Measurements from ENCODE around the gene NADK.
"Not testable (repeated sequence)": the region's sequence is repeated elsewhere in the genome, so short reads cannot be mapped to it uniquely, and the experiment has no call there.

Gene NADK

DNA sequence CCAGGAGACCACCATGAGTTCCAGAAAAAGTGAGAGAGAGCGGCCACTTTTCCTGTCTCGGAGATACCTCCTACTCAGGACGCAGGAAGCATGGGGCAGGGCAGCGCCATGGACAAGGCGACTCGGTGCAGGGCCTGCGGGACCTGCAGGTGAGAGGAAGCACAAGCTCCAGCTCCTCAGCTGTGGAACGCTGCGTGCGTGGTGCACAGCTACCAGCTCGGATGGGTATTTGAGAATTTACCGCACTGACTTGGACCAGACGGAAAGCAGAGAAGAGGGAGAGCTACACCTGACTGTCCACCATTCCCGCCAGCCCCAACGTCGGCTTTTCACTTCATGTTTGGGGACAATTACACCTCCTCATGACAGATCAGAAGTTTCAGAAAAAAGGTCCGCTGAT, 45.9 kb downstream of the NADK start:
- H3K27me3 ChIP-seq (replicated peaks): no peaks in the 10 kb centered on the region
- DNase-seq: no peak
- H3K36me3 ChIP-seq (replicated peaks): peaks cover 20% of the 10 kb centered on the region
- no peak overlapping the region for H3K27ac ChIP-seq
- in situ Hi-C loops (cut with HindIII; ENCODE audit: low pct_ligation_motif_present, low sequenced_read_pairs): no loop called here
- no peak overlapping the region for H3K4me3 ChIP-seq (ENCODE audit: low read depth, low read length)
- TF ChIP-seq, protein P1, sequence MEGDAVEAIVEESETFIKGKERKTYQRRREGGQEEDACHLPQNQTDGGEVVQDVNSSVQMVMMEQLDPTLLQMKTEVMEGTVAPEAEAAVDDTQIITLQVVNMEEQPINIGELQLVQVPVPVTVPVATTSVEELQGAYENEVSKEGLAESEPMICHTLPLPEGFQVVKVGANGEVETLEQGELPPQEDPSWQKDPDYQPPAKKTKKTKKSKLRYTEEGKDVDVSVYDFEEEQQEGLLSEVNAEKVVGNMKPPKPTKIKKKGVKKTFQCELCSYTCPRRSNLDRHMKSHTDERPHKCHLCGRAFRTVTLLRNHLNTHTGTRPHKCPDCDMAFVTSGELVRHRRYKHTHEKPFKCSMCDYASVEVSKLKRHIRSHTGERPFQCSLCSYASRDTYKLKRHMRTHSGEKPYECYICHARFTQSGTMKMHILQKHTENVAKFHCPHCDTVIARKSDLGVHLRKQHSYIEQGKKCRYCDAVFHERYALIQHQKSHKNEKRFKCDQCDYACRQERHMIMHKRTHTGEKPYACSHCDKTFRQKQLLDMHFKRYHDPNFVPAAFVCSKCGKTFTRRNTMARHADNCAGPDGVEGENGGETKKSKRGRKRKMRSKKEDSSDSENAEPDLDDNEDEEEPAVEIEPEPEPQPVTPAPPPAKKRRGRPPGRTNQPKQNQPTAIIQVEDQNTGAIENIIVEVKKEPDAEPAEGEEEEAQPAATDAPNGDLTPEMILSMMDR (IDR thresholded peaks at IDR 0.05; ENCODE audit: low read depth, low read length, missing control alignments): no peak

DNA sequence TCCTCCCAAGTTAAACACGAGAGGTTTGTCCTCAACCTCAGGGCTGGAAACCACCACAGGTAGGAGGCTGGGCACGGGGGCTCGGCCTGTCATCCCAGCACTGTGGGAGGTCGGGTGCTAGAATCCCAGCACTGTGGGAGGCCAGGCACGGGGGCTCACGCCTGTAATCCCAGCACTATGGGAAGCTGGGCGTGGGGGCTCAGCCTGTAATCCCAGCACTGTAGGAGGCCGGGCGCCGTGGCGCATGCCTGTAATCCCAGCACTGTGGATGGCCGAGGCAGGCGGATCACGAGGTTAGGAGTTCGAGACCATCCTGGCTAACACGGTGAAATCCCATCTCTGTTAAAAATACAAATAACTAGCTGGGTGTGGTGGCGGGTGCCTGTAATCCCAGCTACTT, 47.4 kb downstream of the NADK start:
- in situ Hi-C loops (cut with HindIII; ENCODE audit: low pct_ligation_motif_present, low sequenced_read_pairs): no loop called here
- Histone ChIP-seq H3K4me3 (ENCODE audit: low read depth, low read length) (no peak overlapping the region), H3K27me3 (replicated peaks) (no peaks in the 10 kb centered on the region), H3K36me3 (replicated peaks) (peaks cover 20% of the 10 kb centered on the region), H3K27ac (no peak overlapping the region)
- TF ChIP-seq, protein P1 (IDR thresholded peaks at IDR 0.05; ENCODE audit: low read depth, low read length, missing control alignments): no peak
- DNase-seq: no peak

DNA sequence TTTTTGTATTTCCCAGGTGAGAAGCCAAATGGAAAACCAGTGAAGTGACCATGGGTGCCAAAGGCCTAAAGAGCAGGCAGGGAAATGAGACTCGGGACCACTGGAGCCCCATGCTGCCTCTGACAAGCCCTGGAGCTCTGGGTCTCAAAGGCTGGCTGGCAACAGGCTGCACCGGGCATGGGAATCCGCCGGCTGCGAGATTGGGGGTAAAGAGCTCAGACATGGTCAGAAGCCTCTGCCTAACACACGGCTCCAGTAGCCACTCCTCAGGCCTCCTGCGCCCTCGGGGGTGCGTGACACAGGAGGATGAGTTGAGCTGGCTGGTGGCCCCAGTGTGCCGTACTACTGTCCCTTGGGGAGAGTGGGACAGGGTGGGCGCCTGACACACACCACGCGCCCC, 48.0 kb downstream of the NADK start:
- H3K27me3 ChIP-seq (replicated peaks); H3K27ac ChIP-seq; DNase-seq; H3K4me3 ChIP-seq (ENCODE audit: low read depth, low read length); in situ Hi-C loops (cut with HindIII; ENCODE audit: low pct_ligation_motif_present, low sequenced_read_pairs): not testable (repeated sequence)
- peaks cover 19% of the 10 kb centered on the region for H3K36me3 ChIP-seq (replicated peaks)

DNA sequence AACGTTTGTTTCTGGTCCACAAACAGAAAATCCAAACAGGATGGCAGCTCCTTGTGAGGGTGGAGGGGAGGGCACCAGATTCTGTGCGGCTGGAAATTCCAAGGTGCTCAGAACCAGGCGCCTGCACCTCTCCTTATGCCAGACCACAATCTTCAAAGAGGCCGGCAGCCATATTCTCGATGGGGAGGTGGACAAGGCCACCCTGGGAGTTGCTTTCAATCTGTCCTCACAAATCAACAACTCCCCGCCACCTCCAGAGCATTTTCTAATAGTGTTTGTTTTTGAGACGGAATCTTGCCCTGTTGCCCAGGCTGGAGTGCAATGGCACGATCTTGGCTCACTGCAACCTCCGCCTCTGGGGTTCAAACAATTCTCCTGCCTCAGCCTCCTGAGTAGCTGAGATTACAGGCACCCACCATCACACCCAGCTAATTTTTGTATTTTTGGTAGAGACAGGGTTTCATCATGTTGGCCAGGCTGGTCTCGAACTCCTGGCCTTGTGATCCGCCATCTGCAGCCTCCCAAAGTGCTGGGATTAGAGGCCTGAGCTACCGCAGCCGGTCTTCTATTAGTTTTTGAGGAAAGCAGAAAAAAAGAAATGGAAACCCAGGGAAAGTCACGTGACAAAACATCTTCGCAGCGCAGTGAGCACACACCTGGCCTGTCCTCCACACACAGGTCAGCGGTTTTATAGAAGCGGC, 49.0 kb downstream of the NADK start:
- H3K27me3 ChIP-seq (replicated peaks); DNase-seq; H3K4me3 ChIP-seq (ENCODE audit: low read depth, low read length); H3K27ac ChIP-seq; in situ Hi-C loops (cut with HindIII; ENCODE audit: low pct_ligation_motif_present, low sequenced_read_pairs): not testable (repeated sequence)
- H3K36me3 ChIP-seq (replicated peaks): peaks cover 17% of the 10 kb centered on the region

DNA sequence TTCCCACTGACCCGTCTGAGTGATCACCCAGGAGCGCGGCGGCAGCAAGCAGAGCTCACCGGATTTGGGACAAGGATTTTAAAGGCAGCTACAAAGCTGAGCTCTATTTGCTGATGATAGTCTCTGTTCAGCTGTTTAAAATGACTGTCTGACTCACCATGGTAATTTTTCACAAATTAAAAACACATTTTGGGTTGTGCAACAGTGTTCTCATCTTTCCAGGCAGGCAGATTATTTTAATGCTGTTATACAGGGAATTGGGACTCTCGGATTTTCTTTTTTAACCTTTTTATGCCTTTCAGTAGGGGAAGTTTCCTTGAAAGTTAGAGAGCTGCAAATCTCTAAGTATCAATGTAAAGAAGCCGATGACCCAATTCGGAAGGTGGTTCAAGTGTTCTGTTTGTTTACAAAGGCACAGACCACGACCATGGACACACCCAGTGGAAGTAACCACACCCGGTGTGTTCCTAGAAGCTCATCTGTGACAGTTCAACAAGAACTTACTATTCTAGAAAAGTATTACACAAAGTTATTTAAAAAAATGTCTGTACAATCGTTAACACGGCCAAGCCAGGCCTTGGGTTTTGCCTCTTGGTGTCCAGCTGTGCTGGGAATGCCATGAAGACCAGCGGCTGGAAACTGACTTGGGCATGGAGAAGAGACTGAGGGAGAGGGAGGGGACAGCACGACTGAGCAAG, 49.8 kb downstream of the NADK start:
- H3K4me3 ChIP-seq (ENCODE audit: low read depth, low read length); H3K27me3 ChIP-seq (replicated peaks); in situ Hi-C loops (cut with HindIII; ENCODE audit: low pct_ligation_motif_present, low sequenced_read_pairs): not testable (repeated sequence)
- DNase-seq: peak; percentile 17
- Histone ChIP-seq H3K27ac (peak overlapping the region; percentile 34), H3K36me3 (replicated peaks) (peaks cover 17% of the 10 kb centered on the region)

DNA sequence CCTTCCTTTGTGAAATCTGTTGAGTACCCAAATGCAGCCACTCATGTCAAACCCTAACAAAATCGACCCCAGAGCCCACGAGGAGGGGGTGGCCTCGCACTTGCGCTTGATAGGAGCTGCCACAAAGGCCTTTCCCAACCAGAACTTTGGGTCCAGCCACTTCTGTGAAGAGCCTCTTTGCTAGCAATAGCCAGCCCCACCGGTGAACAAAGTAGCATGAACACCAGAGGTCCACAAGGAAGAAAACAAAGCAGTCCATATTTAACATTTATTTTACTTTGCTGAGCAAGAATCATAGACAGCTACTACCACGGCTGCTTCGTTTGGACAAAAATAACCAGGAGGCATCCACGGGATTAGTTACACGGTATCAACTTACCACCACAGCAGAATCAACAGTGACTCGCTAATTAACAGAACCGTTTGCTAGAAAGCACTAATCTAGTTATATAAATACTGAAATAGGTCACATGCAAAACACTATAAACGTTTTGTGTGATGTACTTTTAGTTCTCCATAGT, 51.1 kb downstream of the NADK start:
- H3K36me3 ChIP-seq (replicated peaks); H3K27ac ChIP-seq; H3K27me3 ChIP-seq (replicated peaks); in situ Hi-C loops (cut with HindIII; ENCODE audit: low pct_ligation_motif_present, low sequenced_read_pairs); H3K4me3 ChIP-seq (ENCODE audit: low read depth, low read length); DNase-seq: not testable (repeated sequence)

DNA sequence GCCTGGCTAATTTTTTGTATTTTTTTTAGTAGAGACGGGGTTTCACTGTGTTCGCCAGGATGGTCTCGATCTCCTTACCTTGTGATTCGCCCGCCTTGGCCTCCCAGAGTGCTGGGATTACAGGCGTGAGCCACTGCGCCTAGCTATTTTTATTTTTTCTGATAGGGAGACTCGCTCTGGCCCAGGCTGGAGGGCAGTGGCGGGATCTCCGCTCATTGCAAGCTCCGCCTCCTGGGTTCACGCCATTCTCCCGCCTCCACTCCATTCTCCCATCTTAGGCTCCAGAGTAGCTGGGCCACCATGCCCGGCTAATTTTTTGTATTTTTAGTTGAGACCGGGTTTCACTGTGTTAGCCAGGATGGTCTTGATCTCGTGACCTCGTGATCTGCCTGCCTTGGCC, 52.2 kb downstream of the NADK start:
- peaks cover 12% of the 10 kb centered on the region for H3K36me3 ChIP-seq (replicated peaks)
- DNase-seq; H3K27me3 ChIP-seq (replicated peaks); H3K27ac ChIP-seq; H3K4me3 ChIP-seq (ENCODE audit: low read depth, low read length); in situ Hi-C loops (cut with HindIII; ENCODE audit: low pct_ligation_motif_present, low sequenced_read_pairs): not testable (repeated sequence)

DNA sequence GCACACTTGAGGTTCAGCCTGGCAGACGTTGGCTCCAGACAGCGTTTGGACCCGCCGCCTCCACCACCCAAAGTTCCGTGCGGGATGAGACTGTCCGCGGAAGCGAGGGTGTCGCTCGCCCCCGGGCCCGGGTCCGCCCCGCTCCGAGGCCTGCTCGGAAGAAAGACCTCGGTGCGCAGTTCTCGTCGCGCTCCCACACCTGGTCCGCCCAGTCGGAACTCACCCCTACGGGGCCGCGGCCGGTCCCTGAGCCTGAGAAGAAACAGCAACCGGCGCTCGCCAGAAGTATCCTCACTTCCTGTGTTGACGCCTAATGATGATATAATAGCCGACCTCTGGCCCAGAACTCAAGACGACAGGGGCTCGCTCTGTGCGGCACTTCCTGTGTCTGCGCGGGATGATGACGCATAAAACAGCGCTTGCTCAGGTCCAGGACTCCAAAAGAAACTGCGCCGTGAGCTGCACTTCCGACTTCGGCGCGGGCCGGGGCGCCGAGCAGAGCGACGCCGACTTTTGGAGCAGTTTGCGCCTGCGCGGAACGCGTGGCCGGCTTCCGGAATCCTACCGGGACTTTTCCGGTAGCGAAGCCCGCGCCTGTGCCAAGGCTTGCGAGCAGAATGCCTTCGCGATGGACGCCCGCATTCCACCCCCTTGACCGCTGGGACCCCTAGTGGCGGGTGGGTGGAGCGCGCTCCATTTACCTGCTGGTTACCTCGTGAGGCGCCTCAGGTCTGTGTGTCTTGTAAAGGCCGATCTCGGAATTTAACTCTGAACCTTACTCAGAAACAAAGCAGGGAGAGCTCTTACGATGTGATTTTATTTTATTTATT, 54.0 kb downstream of the NADK start, which contains the start of gene CDK11A:
Gene CDK11A, minus strand, starts transcription at position 323 of the 830 bp plus-strand sequence. CDS start 1,539 bp downstream, outside the sequence.
- H3K27me3 ChIP-seq (replicated peaks); in situ Hi-C loops (cut with HindIII; ENCODE audit: low pct_ligation_motif_present, low sequenced_read_pairs): not testable (repeated sequence)
- peaks cover 14% of the 10 kb centered on the region for H3K36me3 ChIP-seq (replicated peaks)
- peak; percentile 100 for DNase-seq
- TF ChIP-seq, protein P1 (IDR thresholded peaks at IDR 0.05; ENCODE audit: low read depth, low read length, missing control alignments): peak; percentile 28
- peak within 1 kb of the TSS; percentile 69 for H3K4me3 ChIP-seq (ENCODE audit: low read depth, low read length)
- peak within 1 kb of the TSS; percentile 86 for H3K27ac ChIP-seq

Data from brain microvascular endothelial cell (primary cell).